H1 (cell line): Measurements from ENCODE around the gene SAMM50. TPM values are rescaled to one million over a fixed set of nuclear protein-coding genes. Genes with fewer than 3 reads are reported as not detected.

Experiments
- CTCF ChIA-PET: fragments of 300-600 bp; sonication (Branson Sonifier 250); formaldehyde crosslinking; loops from one replicate; lab custom pipeline; 2021; ENCODE audit not compliant: partially characterized antibody; lab: Charles Lee
- POLR2A ChIA-PET: fragments of 300-600 bp; sonication (Branson Sonifier 250); formaldehyde crosslinking; loops from one replicate; lab custom pipeline; 2021; ENCODE audit warnings: inconsistent platforms; ENCODE audit not compliant: partially characterized antibody; lab: Charles Lee
- DNase-seq, 2 experiments: peaks; one replicate each; pipeline versions ENCODE4 v3.0.0 to v3.0.0-alpha.2; 2010 to 2022; ENCODE audit warnings: low spot score in 2 of 2, low read depth in 1 of 2, mixed read lengths in 1 of 2
- FAIRE-seq: peaks from 2 replicates; lab custom pipeline; 2011; peaks lifted over from hg19 to GRCh38; lab: Jason Lieb, UNC
- H2AFZ ChIP-seq: 2 replicates; pipeline ENCODE4 v1.8.1; 2012; ENCODE audit warnings: low read length, inconsistent platforms
- H2AK5ac ChIP-seq: 2 replicates; pipeline ENCODE4 v1.6.1; 2013; ENCODE audit warnings: low read depth, low read length
- H2BK120ac ChIP-seq: replicated peaks from 2 replicates; pipeline ENCODE3; 2013; ENCODE audit warnings: low read depth, low read length, inconsistent platforms
- H2BK12ac ChIP-seq: 2 replicates; pipeline ENCODE4 v1.6.1; 2013; ENCODE audit warnings: low read depth, low read length
- H2BK15ac ChIP-seq: 2 replicates; pipeline ENCODE4 v1.6.1; 2013; ENCODE audit warnings: low read length
- H2BK20ac ChIP-seq: 2 replicates; pipeline ENCODE4 v1.6.1; 2013; ENCODE audit warnings: low read length
- H2BK5ac ChIP-seq: 2 replicates; pipeline ENCODE4 v1.6.1; 2013; ENCODE audit warnings: low read depth, low read length
- H3K14ac ChIP-seq: 2 replicates; pipeline ENCODE4 v1.6.1; 2013; ENCODE audit warnings: inconsistent platforms; ENCODE audit not compliant: insufficient read length
- H3K18ac ChIP-seq: 2 replicates; pipeline ENCODE4 v1.6.1; 2013; ENCODE audit warnings: low read length; ENCODE audit errors: extremely low read depth
- H3K23ac ChIP-seq: 2 replicates; pipeline ENCODE4 v1.6.1; 2013; ENCODE audit warnings: inconsistent platforms; ENCODE audit not compliant: insufficient read length
- H3K23me2 ChIP-seq: 2 replicates; pipeline ENCODE4 v1.6.1; 2013; ENCODE audit warnings: low read depth, low read length
- H3K27ac ChIP-seq: 2 replicates; pipeline ENCODE4 v1.6.1; 2011; ENCODE audit warnings: low read depth, low read length, inconsistent platforms
- H3K27me3 ChIP-seq, 4 experiments: replicated peaks in 1 of 4; 1 replicate in 1 of 4; 2 replicates in 3 of 4; pipeline versions ENCODE4 v1.6.1 to v1.8.1; 2011 to 2013; ENCODE audit warnings: low read length in 3 of 4, mild to moderate bottlenecking in 3 of 4, inconsistent platforms in 2 of 4, mixed read lengths in 2 of 4, moderate library complexity in 1 of 4; ENCODE audit not compliant: control insufficient read depth in 3 of 4, insufficient read depth in 3 of 4; ENCODE audit errors: extremely low read depth in 1 of 4
- H3K36me3 ChIP-seq, 4 experiments: 2 replicates each; pipeline versions ENCODE4 v1.6.1 to v1.8.1; 2011 to 2013; ENCODE audit warnings: mild to moderate bottlenecking in 4 of 4, low read length in 3 of 4, moderate library complexity in 2 of 4, control low read depth in 1 of 4, inconsistent platforms in 1 of 4; ENCODE audit not compliant: insufficient read depth in 4 of 4, control insufficient read depth in 2 of 4
- H3K4ac ChIP-seq: replicated peaks from 2 replicates; pipeline ENCODE3; 2013; ENCODE audit warnings: low read length, low read depth, mixed read lengths, inconsistent platforms; ENCODE audit not compliant: insufficient read length
- H3K4me1 ChIP-seq, 4 experiments: replicated peaks in 1 of 4; 1 replicate in 1 of 4; 2 replicates in 3 of 4; pipeline versions ENCODE4 v1.6.1 to v1.8.1; 2011 to 2013; ENCODE audit warnings: low read length in 3 of 4, inconsistent platforms in 2 of 4, mixed read lengths in 1 of 4; ENCODE audit not compliant: insufficient read depth in 4 of 4, control insufficient read depth in 3 of 4
- H3K4me2 ChIP-seq, 2 experiments: 2 replicates each; pipeline versions ENCODE4 v1.6.1 to v1.8.1; 2011 to 2013; ENCODE audit warnings: low read depth in 2 of 2, low read length in 2 of 2, control low read depth in 1 of 2, inconsistent platforms in 1 of 2, mild to moderate bottlenecking in 1 of 2; ENCODE audit not compliant: insufficient read depth in 1 of 2
- H3K4me3 ChIP-seq, 4 experiments: fragments of 200-600, 300-600 bp in 1 of 4; sonication (generic), shearing (Covaris generic), sonication (Bioruptor Twin) in 1 of 4; 2 replicates each; pipeline versions ENCODE4 v1.5.1 to v1.8.1; 2011 to 2016; ENCODE audit warnings: low read length in 4 of 4, low read depth in 3 of 4, control low read depth in 2 of 4, inconsistent platforms in 2 of 4, mild to moderate bottlenecking in 2 of 4, mixed read lengths in 1 of 4, moderate library complexity in 1 of 4; ENCODE audit not compliant: insufficient read depth in 2 of 4; ENCODE audit errors: extremely low read depth in 1 of 4
- H3K56ac ChIP-seq: replicated peaks from 2 replicates; pipeline ENCODE3; 2013; ENCODE audit warnings: low read depth, mild to moderate bottlenecking, mixed read lengths, low read length, inconsistent platforms; ENCODE audit not compliant: insufficient read length
- H3K79me1 ChIP-seq: 2 replicates; pipeline ENCODE4 v1.6.1; 2013; ENCODE audit warnings: low read depth, low read length, control low read depth
- H3K79me2 ChIP-seq, 2 experiments: 2 replicates each; pipeline versions ENCODE4 v1.6.1 to v1.8.1; 2012 to 2013; ENCODE audit warnings: low read length in 2 of 2, mild to moderate bottlenecking in 2 of 2, inconsistent platforms in 1 of 2; ENCODE audit not compliant: insufficient read depth in 2 of 2, control insufficient read depth in 1 of 2
- H3K9ac ChIP-seq, 4 experiments: replicated peaks in 1 of 4; 1 replicate in 1 of 4; 2 replicates in 3 of 4; pipeline versions ENCODE4 v1.6.1 to v1.8.1; 2011 to 2013; ENCODE audit warnings: low read depth in 3 of 4, low read length in 3 of 4, control low read depth in 2 of 4, mild to moderate bottlenecking in 2 of 4, moderate library complexity in 2 of 4, inconsistent platforms in 1 of 4; ENCODE audit errors: extremely low read depth in 1 of 4
- H3K9me3 ChIP-seq, 2 experiments: 2 replicates each; pipeline versions ENCODE4 v1.6.1 to v1.8.1; 2012 to 2013; ENCODE audit warnings: mild to moderate bottlenecking in 2 of 2, moderate library complexity in 2 of 2, control low read depth in 1 of 2, inconsistent platforms in 1 of 2, low read depth in 1 of 2, low read length in 1 of 2, mixed read lengths in 1 of 2; ENCODE audit not compliant: insufficient read depth in 2 of 2
- H4K20me1 ChIP-seq, 2 experiments: replicated peaks in 1 of 2; 2 replicates each; pipeline versions ENCODE3 to v1.8.1; 2011 to 2013; ENCODE audit warnings: inconsistent platforms in 2 of 2, low read length in 2 of 2, mild to moderate bottlenecking in 1 of 2; ENCODE audit not compliant: insufficient read depth in 2 of 2, control insufficient read depth in 1 of 2
- H4K5ac ChIP-seq: 2 replicates; pipeline ENCODE4 v1.6.1; 2013; ENCODE audit warnings: low read length, low read depth, mixed read lengths, inconsistent platforms; ENCODE audit not compliant: insufficient read length
- H4K8ac ChIP-seq: 2 replicates; pipeline ENCODE4 v1.8.0; 2013; ENCODE audit warnings: mild to moderate bottlenecking, moderate library complexity, low read length, inconsistent platforms; ENCODE audit not compliant: insufficient read depth; ENCODE audit errors: extremely low read depth
- H4K91ac ChIP-seq: replicated peaks from 2 replicates; pipeline ENCODE3; 2013; ENCODE audit warnings: low read length, mixed read lengths, inconsistent platforms; ENCODE audit not compliant: insufficient read length
- CHD1 ChIP-seq: IDR thresholded peaks from 2 replicates; pipeline ENCODE4 v1.6.1; 2012; ENCODE audit warnings: low read depth, low read length, improper control_type of control experiment
- CREB1 ChIP-seq: IDR thresholded peaks from 2 replicates; pipeline ENCODE4 v1.6.1; 2012; ENCODE audit warnings: inconsistent platforms
- EGR1 ChIP-seq: IDR thresholded peaks from 2 replicates; pipeline ENCODE4 v1.6.1; 2011; ENCODE audit warnings: low read depth, low read length, borderline replicate concordance
- EZH2 ChIP-seq: fragments of 200-600 bp; sonication (generic); IDR thresholded peaks from 2 replicates; pipeline ENCODE4 v1.7.1; 2012; ENCODE audit warnings: low read depth, mild to moderate bottlenecking, moderate library complexity, low read length, inconsistent platforms; ENCODE audit not compliant: severe bottlenecking
- KDM1A ChIP-seq: fragments of 200-600, 300-600 bp; sonication (generic); IDR thresholded peaks from 2 replicates; pipeline ENCODE4 v1.7.1; 2016; ENCODE audit warnings: mild to moderate bottlenecking, low read length, borderline replicate concordance
- POLR2AphosphoS5 ChIP-seq: IDR thresholded peaks from 2 replicates; pipeline ENCODE4 v1.6.1; 2011; ENCODE audit warnings: low read depth, low read length
- RFX5 ChIP-seq: IDR thresholded peaks from 2 replicates; pipeline ENCODE4 v1.6.1; 2011; ENCODE audit warnings: low read depth, low read length, improper control_type of control experiment, borderline replicate concordance
- SIX5 ChIP-seq: IDR thresholded peaks from 2 replicates; pipeline ENCODE4 v1.6.1; 2011; ENCODE audit warnings: mild to moderate bottlenecking, low read depth, low read length
- SP1 ChIP-seq: IDR thresholded peaks from 2 replicates; pipeline ENCODE4 v1.6.1; 2011; ENCODE audit warnings: low read depth, low read length
- SP4 ChIP-seq: IDR thresholded peaks from 2 replicates; pipeline ENCODE4 v1.6.1; 2012; ENCODE audit warnings: low read length, inconsistent platforms
- TBP ChIP-seq: IDR thresholded peaks from 2 replicates; pipeline ENCODE4 v1.6.1; 2011; ENCODE audit warnings: low read depth, low read length, improper control_type of control experiment
- TEAD4 ChIP-seq: IDR thresholded peaks from 2 replicates; pipeline ENCODE4 v1.6.1; 2012; ENCODE audit warnings: low read depth, low read length, inconsistent platforms, mixed read lengths
- WGBS, 2 experiments: shearing (Covaris generic) in 1 of 2; methylation state at CpG; one replicate each; pipeline versions ENCODE4 v1.1.6 to v1.1.7; 2013 to 2015; ENCODE audit warnings: low lambda C conversion rate in 2 of 2, mixed read lengths in 2 of 2, inconsistent platforms in 1 of 2, low coverage in 1 of 2, missing lambda C conversion rate in 1 of 2; ENCODE audit not compliant: insufficient replicate concordance in 2 of 2, insufficient coverage in 1 of 2, insufficient read length in 1 of 2; ENCODE audit errors: extremely low coverage in 1 of 2, missing lambda C conversion rate in 1 of 2; 5-methylcytosine and 5-hydroxymethylcytosine counted together
- polyA plus RNA-seq, 7 experiments: library from polyadenylated mRNA; depleted of rRNA in 3 of 7; stranded (reverse) in 5 of 7; unstranded in 2 of 7; fragments of >200 nt in 5 of 7; fragments of 200-250 nt in 2 of 7; gene quantifications; 1 replicate in 5 of 7; 2 replicates in 1 of 7; 4 replicates in 1 of 7; pipeline versions ENCODE4 v1.2.1 to v1.2.3, GENCODE V29; 2011 to 2013; ENCODE audit warnings: missing spikeins in 2 of 7, mixed read lengths in 2 of 7
- total RNA-seq: library from RNA; stranded (reverse); fragmentation: NEBNext Ultra II Directional; extraction: Animal tissue kit (Norgen Biotek cat#: 25700); gene quantifications from 2 replicates; pipeline ENCODE4 v1.2.1, GENCODE V29; 2021
- TF ChIP-seq, protein P1 (sequence below), 3 experiments: IDR thresholded peaks; 1 replicate in 2 of 3; 2 replicates in 1 of 3; pipeline versions ENCODE4 v1.5.1 to v1.6.1; 2011; ENCODE audit warnings: low read length in 3 of 3, mild to moderate bottlenecking in 3 of 3, inconsistent platforms in 2 of 3, low read depth in 1 of 3, moderate library complexity in 1 of 3; ENCODE audit not compliant: insufficient read depth in 1 of 3; ENCODE audit errors: control extremely low read depth in 1 of 3

The SAMM50 gene
- total and polyA plus RNA-seq, 2 of the 8 experiments (the other 6 are each of a cell fraction or from before 2014, with no cell fraction given), result 45.4 to 70.3 TPM

DNA sequence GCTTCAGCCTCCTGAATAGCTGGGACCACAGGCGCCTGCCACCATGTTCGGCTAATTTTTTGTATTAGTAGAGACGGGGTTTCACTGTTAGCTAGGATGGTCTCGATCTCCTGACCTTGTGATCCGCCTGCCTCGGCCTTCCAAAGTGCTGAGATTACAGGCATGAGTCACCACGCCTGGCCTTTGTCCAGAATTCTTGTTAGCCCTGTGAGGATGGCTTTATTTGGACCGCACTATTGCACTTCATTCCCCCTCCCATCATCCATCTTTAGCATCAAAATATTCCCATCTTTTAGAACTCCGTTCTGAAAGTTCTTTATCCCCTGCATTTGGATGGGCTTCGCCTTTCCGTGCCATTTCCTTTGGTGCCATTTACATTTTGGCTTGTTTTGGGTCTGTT is 2.6 kb downstream of the SAMM50 start:
- no peak overlapping the region for H3K4me2 ChIP-seq
- H3K27ac ChIP-seq, result no peak overlapping the region
- H3K56ac ChIP-seq, result no peak overlapping the region
- peaks cover 3% of the 10 kb centered on the region; the same call in 1 of the 2 replicates for H3K79me1 ChIP-seq
- no peak overlapping the region for H3K9ac ChIP-seq
- H3K23ac ChIP-seq, result no peak overlapping the region
- FAIRE-seq (no peak), DNase-seq (no peak)
- WGBS, 2 experiments, result 91% methylated on average over 11 of the region's 11 CpGs; no CpG with 5 or more reads in 1 of the 2 experiments
- no peak overlapping the region for H3K4me3 ChIP-seq
- peaks cover 0 to under 1% (median 0%) of the 10 kb centered on the region in 4 experiments; a peak in 1 of 8 replicates for H3K36me3 ChIP-seq
- H2AFZ ChIP-seq, result no peak overlapping the region
- no peak overlapping the region for H3K18ac ChIP-seq
- H2BK15ac ChIP-seq, result no peak overlapping the region
- H2AK5ac ChIP-seq, result no peak overlapping the region
- H4K20me1 ChIP-seq, result no peaks in the 10 kb centered on the region
- peaks cover 14% of the 10 kb centered on the region; the same call in 1 of the 2 replicates for H3K23me2 ChIP-seq
- no peak overlapping the region for H2BK5ac ChIP-seq
- ChIA-PET POLR2A (no interaction called here), CTCF (interaction anchor here (1.2 kb wide), 1 partner anchor 36 kb away, joined by 5 read pairs; no protein-coding TSS in a partner anchor)
- no peak overlapping the region for H4K5ac ChIP-seq
- no peaks in the 10 kb centered on the region for H3K27me3 ChIP-seq
- H3K79me2 ChIP-seq, result peaks cover 3 to 45% of the 10 kb centered on the region in 2 experiments; a peak in 3 of 4 replicates
- H3K4me1 ChIP-seq, result peaks cover 0 to 12% (median 3%) of the 10 kb centered on the region in 4 experiments; a peak in 4 of 7 replicates
- H3K4ac ChIP-seq, result no peak overlapping the region
- no peaks in the 10 kb centered on the region for H3K9me3 ChIP-seq
- H2BK20ac ChIP-seq, result no peak overlapping the region
- no peak overlapping the region for H2BK120ac ChIP-seq
- no peak overlapping the region for H4K8ac ChIP-seq
- H2BK12ac ChIP-seq, result no peak overlapping the region
- no peak overlapping the region for H4K91ac ChIP-seq
- no peak overlapping the region for H3K14ac ChIP-seq
- TF ChIP-seq TBP (no peak), KDM1A (no peak), TEAD4 (no peak), EZH2 (no peak), SP1 (no peak), SP4 (no peak), RFX5 (no peak), CREB1 (no peak), EGR1 (no peak), SIX5 (no peak), POLR2AphosphoS5 (no peak), CHD1 (no peak)
- TF ChIP-seq, protein P1, sequence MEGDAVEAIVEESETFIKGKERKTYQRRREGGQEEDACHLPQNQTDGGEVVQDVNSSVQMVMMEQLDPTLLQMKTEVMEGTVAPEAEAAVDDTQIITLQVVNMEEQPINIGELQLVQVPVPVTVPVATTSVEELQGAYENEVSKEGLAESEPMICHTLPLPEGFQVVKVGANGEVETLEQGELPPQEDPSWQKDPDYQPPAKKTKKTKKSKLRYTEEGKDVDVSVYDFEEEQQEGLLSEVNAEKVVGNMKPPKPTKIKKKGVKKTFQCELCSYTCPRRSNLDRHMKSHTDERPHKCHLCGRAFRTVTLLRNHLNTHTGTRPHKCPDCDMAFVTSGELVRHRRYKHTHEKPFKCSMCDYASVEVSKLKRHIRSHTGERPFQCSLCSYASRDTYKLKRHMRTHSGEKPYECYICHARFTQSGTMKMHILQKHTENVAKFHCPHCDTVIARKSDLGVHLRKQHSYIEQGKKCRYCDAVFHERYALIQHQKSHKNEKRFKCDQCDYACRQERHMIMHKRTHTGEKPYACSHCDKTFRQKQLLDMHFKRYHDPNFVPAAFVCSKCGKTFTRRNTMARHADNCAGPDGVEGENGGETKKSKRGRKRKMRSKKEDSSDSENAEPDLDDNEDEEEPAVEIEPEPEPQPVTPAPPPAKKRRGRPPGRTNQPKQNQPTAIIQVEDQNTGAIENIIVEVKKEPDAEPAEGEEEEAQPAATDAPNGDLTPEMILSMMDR (IDR thresholded peaks at IDR 0.05; ENCODE audit: control extremely low read depth in 1 of 3, insufficient read depth in 1 of 3, low read depth in 1 of 3, low read length in 3 of 3), result no peak
